Thyroid gland (tissue), 4 donors: ENCODE measurements around the gene TFR2.

Source experiments
- POLR2A ChIP-seq, 2 donors: fragments of 450-650 bp; IDR thresholded peaks; one replicate each; pipeline ENCODE4 v1.6.1; 2017; ENCODE audit warnings: antibody characterized with exemption in 2 of 2, mild to moderate bottlenecking in 2 of 2, moderate library complexity in 1 of 2
- TF ChIP-seq, protein P1 (sequence below), 6 experiments: fragments of 200-600 bp in 3 of 6; fragments of 450-650 bp in 3 of 6; sonication (generic) in 3 of 6; IDR thresholded peaks; one replicate each; pipeline ENCODE4 v1.5.1; 2016 to 2019; ENCODE audit warnings: antibody characterized with exemption in 6 of 6, mild to moderate bottlenecking in 2 of 6, inconsistent platforms in 1 of 6, moderate library complexity in 1 of 6

DNA sequence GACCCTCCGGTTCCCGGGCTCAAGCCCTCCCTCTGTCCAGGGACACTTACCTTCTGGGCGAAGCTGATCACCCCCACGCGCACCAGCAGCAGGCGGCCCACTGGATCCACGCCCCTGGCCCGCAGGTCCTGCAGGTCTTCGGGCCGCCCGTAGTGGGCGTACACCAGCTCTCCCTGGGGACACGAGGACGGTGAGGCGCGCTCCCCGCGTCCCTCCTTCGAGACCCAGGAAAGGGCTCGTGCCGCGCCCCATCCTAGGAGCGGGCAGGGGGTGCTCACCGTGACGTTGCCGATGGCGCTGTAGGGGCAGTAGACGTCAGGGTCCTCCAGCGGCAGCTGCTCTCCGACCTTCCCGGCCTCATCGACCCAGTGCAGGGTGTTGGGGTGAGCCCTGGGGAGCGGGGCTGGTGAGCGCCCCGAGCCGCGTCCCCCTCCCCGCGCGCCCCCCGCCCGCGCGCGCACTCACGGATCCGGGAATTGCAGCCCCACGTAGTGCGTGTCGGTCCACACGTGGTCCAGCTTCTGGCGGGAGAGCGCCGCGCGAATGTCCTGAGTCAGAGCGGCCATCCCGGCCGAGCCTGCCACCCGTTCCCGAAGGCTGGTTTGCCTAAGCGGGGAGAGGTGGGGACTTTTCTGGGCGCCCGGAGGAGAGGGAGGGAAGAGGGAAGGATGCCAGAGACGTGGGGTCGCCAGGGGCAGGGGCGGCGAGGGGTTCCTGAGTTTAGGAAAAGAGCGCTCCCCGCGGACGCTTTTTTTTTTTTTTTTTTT is 8.2 kb downstream of the TFR2 start:
- TF ChIP-seq, protein P1, sequence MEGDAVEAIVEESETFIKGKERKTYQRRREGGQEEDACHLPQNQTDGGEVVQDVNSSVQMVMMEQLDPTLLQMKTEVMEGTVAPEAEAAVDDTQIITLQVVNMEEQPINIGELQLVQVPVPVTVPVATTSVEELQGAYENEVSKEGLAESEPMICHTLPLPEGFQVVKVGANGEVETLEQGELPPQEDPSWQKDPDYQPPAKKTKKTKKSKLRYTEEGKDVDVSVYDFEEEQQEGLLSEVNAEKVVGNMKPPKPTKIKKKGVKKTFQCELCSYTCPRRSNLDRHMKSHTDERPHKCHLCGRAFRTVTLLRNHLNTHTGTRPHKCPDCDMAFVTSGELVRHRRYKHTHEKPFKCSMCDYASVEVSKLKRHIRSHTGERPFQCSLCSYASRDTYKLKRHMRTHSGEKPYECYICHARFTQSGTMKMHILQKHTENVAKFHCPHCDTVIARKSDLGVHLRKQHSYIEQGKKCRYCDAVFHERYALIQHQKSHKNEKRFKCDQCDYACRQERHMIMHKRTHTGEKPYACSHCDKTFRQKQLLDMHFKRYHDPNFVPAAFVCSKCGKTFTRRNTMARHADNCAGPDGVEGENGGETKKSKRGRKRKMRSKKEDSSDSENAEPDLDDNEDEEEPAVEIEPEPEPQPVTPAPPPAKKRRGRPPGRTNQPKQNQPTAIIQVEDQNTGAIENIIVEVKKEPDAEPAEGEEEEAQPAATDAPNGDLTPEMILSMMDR (IDR thresholded peaks at IDR 0.05), result peak in 1 of 6 experiments; percentile 22
- no peak for TF ChIP-seq POLR2A (IDR thresholded peaks at IDR 0.05)
